H9 (cell line): ENCODE results near the gene IL1RAPL2. TPM values are rescaled to one million over a fixed set of nuclear protein-coding genes. Genes with fewer than 3 reads are reported as not detected.

Experiments
- DNase-seq: peaks from one replicate; pipeline ENCODE4 v3.0.0-alpha.2; 2017
- H2AFZ ChIP-seq: one replicate; pipeline ENCODE4 v1.6.1; 2013; ENCODE audit warnings: mild to moderate bottlenecking, low read length, control low read depth, moderate library complexity
- H2AK5ac ChIP-seq: 2 replicates; pipeline ENCODE4 v1.6.1; 2013; ENCODE audit warnings: low read length, control low read depth, mixed read lengths; ENCODE audit not compliant: insufficient read length
- H2BK120ac ChIP-seq: one replicate; pipeline ENCODE4 v1.6.1; 2013; ENCODE audit warnings: low read depth, mild to moderate bottlenecking, low read length, control low read depth, inconsistent platforms; ENCODE audit not compliant: poor library complexity, severe bottlenecking
- H2BK12ac ChIP-seq: 2 replicates; pipeline ENCODE4 v1.6.1; 2013; ENCODE audit warnings: low read length, control low read depth, mixed read lengths, low read depth; ENCODE audit not compliant: insufficient read length
- H2BK15ac ChIP-seq: 2 replicates; pipeline ENCODE4 v1.6.1; 2013; ENCODE audit warnings: low read depth, low read length, control low read depth
- H2BK20ac ChIP-seq: one replicate; pipeline ENCODE4 v1.6.1; 2013; ENCODE audit warnings: low read depth, mild to moderate bottlenecking, low read length, control low read depth, inconsistent platforms; ENCODE audit not compliant: poor library complexity, severe bottlenecking
- H2BK5ac ChIP-seq: 2 replicates; pipeline ENCODE4 v1.6.1; 2013; ENCODE audit warnings: low read length, control low read depth, mixed read lengths; ENCODE audit not compliant: insufficient read length
- H3K14ac ChIP-seq: 2 replicates; pipeline ENCODE4 v1.6.1; 2013; ENCODE audit warnings: low read length, control low read depth; ENCODE audit not compliant: insufficient read depth
- H3K18ac ChIP-seq: 2 replicates; pipeline ENCODE4 v1.6.1; 2013; ENCODE audit warnings: low read depth, mild to moderate bottlenecking, mixed read lengths, low read length, control low read depth; ENCODE audit not compliant: insufficient read length
- H3K23ac ChIP-seq: 2 replicates; pipeline ENCODE4 v1.6.1; 2013; ENCODE audit warnings: low read length, control low read depth, mixed read lengths, low read depth; ENCODE audit not compliant: insufficient read length
- H3K23me2 ChIP-seq: 2 replicates; pipeline ENCODE4 v1.6.1; 2013; ENCODE audit warnings: low read depth, mild to moderate bottlenecking, mixed read lengths, low read length, control low read depth; ENCODE audit not compliant: insufficient read length, poor library complexity, severe bottlenecking
- H3K27ac ChIP-seq: 2 replicates; pipeline ENCODE4 v1.5.1; 2013; ENCODE audit warnings: low read length, control low read depth, mixed read lengths, low read depth; ENCODE audit not compliant: insufficient read length
- H3K27me3 ChIP-seq: 2 replicates; pipeline ENCODE4 v1.6.1; 2013; ENCODE audit warnings: low read length, control low read depth, inconsistent platforms; ENCODE audit not compliant: insufficient read depth
- H3K4ac ChIP-seq: 2 replicates; pipeline ENCODE4 v1.6.1; 2013; ENCODE audit warnings: low read depth, mild to moderate bottlenecking, control low read depth, inconsistent platforms, low read length, moderate library complexity
- H3K4me1 ChIP-seq: 2 replicates; pipeline ENCODE4 v1.6.1; 2013; ENCODE audit warnings: low read length, control low read depth, inconsistent platforms; ENCODE audit not compliant: insufficient read depth
- H3K4me2 ChIP-seq: 2 replicates; pipeline ENCODE4 v1.6.1; 2013; ENCODE audit warnings: low read length, control low read depth, mixed read lengths; ENCODE audit not compliant: insufficient read length, insufficient read depth
- H3K56ac ChIP-seq: 2 replicates; pipeline ENCODE4 v1.6.1; 2013; ENCODE audit warnings: low read depth, mild to moderate bottlenecking, mixed read lengths, low read length, control low read depth; ENCODE audit not compliant: insufficient read length
- H3K79me1 ChIP-seq: 2 replicates; pipeline ENCODE4 v1.6.1; 2013; ENCODE audit warnings: low read depth, mild to moderate bottlenecking, moderate library complexity, low read length, control low read depth, inconsistent platforms; ENCODE audit not compliant: insufficient read depth, poor library complexity, severe bottlenecking
- H3K79me2 ChIP-seq: 2 replicates; pipeline ENCODE4 v1.6.1; 2013; ENCODE audit warnings: low read length, control low read depth, inconsistent platforms; ENCODE audit not compliant: insufficient read depth
- H3K9ac ChIP-seq: 2 replicates; pipeline ENCODE4 v1.6.1; 2013; ENCODE audit warnings: low read length, control low read depth, mixed read lengths; ENCODE audit not compliant: insufficient read length; ENCODE audit errors: extremely low read depth
- H3K9me3 ChIP-seq: one replicate; pipeline ENCODE4 v1.6.1; 2013; ENCODE audit warnings: low read depth, low read length, inconsistent platforms; ENCODE audit not compliant: control insufficient read depth
- H3T11ph ChIP-seq: one replicate; pipeline ENCODE4 v1.6.1; 2013; ENCODE audit warnings: mild to moderate bottlenecking, low read length, control low read depth, inconsistent platforms
- H4K20me1 ChIP-seq: one replicate; pipeline ENCODE4 v1.6.1; 2013; ENCODE audit not compliant: control insufficient read depth, insufficient read length, insufficient read depth
- H4K5ac ChIP-seq: 2 replicates; pipeline ENCODE4 v1.6.1; 2013; ENCODE audit warnings: low read depth, mild to moderate bottlenecking, mixed read lengths, low read length, control low read depth; ENCODE audit not compliant: insufficient read length
- H4K8ac ChIP-seq: replicated peaks from 2 replicates; pipeline ENCODE4 v1.6.1; 2013; ENCODE audit warnings: low read length, control low read depth, mixed read lengths, low read depth; ENCODE audit not compliant: insufficient read length
- H4K91ac ChIP-seq: 2 replicates; pipeline ENCODE4 v1.6.1; 2013; ENCODE audit warnings: low read depth, mild to moderate bottlenecking, moderate library complexity, mixed read lengths, low read length, control low read depth; ENCODE audit not compliant: insufficient read length
- H3K27ac Mint-ChIP-seq, 3 experiments: 2 replicates in 2 of 3; 3 replicates in 1 of 3; pipeline ENCODE4 v1.8.0; 2020 to 2021; ENCODE audit warnings: mixed read lengths in 3 of 3, mild to moderate bottlenecking in 1 of 3, moderate library complexity in 1 of 3
- H3K27me3 Mint-ChIP-seq: 2 replicates; pipeline ENCODE4 v1.8.0; 2021; ENCODE audit warnings: low read depth, mild to moderate bottlenecking, moderate library complexity, mixed read lengths
- H3K36me3 Mint-ChIP-seq, 3 experiments: 2 replicates in 2 of 3; 3 replicates in 1 of 3; pipeline ENCODE4 v1.8.0; 2020 to 2021; ENCODE audit warnings: low read depth in 3 of 3, mixed read lengths in 3 of 3; ENCODE audit not compliant: insufficient read depth in 1 of 3
- H3K4me1 Mint-ChIP-seq, 2 experiments: 2 replicates each; pipeline ENCODE4 v1.8.0; 2020; ENCODE audit warnings: mixed read lengths in 2 of 2
- H3K4me3 Mint-ChIP-seq, 2 experiments: 2 replicates in 1 of 2; 3 replicates in 1 of 2; pipeline ENCODE4 v1.8.0; 2020 to 2021; ENCODE audit warnings: mild to moderate bottlenecking in 2 of 2, mixed read lengths in 2 of 2, moderate library complexity in 1 of 2
- H3K9me3 Mint-ChIP-seq, 2 experiments: 2 replicates in 1 of 2; 3 replicates in 1 of 2; pipeline ENCODE4 v1.8.0; 2020; ENCODE audit warnings: mild to moderate bottlenecking in 2 of 2, mixed read lengths in 2 of 2, moderate library complexity in 1 of 2
- CTCF ChIP-seq: fragments of 200-600 bp; sonication (generic); conservative IDR thresholded peaks from 3 replicates; pipeline ENCODE4 v1.8.0; 2021; ENCODE audit warnings: antibody characterized with exemption, mild to moderate bottlenecking
- WGBS: extraction: QIAGEN DNeasy Blood & Tissue Kit; methylation state at CpG from one replicate; pipeline ENCODE4 v1.1.7; 2013; ENCODE audit warnings: missing lambda C conversion rate, low lambda C conversion rate, mixed read lengths; ENCODE audit not compliant: insufficient read length; ENCODE audit errors: extremely low coverage; 5-methylcytosine and 5-hydroxymethylcytosine counted together
- total RNA-seq: library from RNA; stranded (reverse); gene quantifications from 2 replicates; pipeline ENCODE4 v1.2.1, GENCODE V29; 2021

IL1RAPL2 gene
- total RNA-seq, 1 experiment from 2014 or later, result not detected

GRCh38 chrX:105502336-105502735 is 936.3 kb downstream of the IL1RAPL2 start:
- peaks cover 6 to 18% (median 13%) of the 10 kb centered on the region in 3 experiments for H3K36me3 Mint-ChIP-seq

More at GRCh38 chrX:105502336-105502735, 936.3 kb downstream of the IL1RAPL2 start:
- no peak overlapping the region for H3T11ph ChIP-seq
- no peak overlapping the region for H4K91ac ChIP-seq
- H3K56ac ChIP-seq, result no peak overlapping the region
- Mint-ChIP-seq H3K4me1 (no peaks in the 10 kb centered on the region), H3K9me3 (peaks cover 17 to 28% of the 10 kb centered on the region in 2 experiments), H3K27ac (no peak overlapping the region), H3K27me3 (no peaks in the 10 kb centered on the region), H3K4me3 (no peak overlapping the region)
- no peak for DNase-seq
- no peaks in the 10 kb centered on the region for H4K20me1 ChIP-seq
- H3K9me3 ChIP-seq, result no peaks in the 10 kb centered on the region
- no peak overlapping the region for H2BK20ac ChIP-seq
- no peak overlapping the region for H3K4me2 ChIP-seq
- no peak overlapping the region for H2AK5ac ChIP-seq
- no peak overlapping the region for H3K9ac ChIP-seq
- no peaks in the 10 kb centered on the region for H3K4me1 ChIP-seq
- H2BK12ac ChIP-seq, result no peak overlapping the region
- H2BK120ac ChIP-seq, result no peak overlapping the region
- no peak overlapping the region for H3K27ac ChIP-seq
- no peak overlapping the region for H3K14ac ChIP-seq
- no peak overlapping the region for H2AFZ ChIP-seq
- TF ChIP-seq CTCF, result no peak
- H3K27me3 ChIP-seq, result no peaks in the 10 kb centered on the region
- H2BK15ac ChIP-seq, result no peak overlapping the region
- WGBS, result no CpG with 5 or more reads among the region's 1 CpG
- no peaks in the 10 kb centered on the region for H3K23me2 ChIP-seq
- H3K18ac ChIP-seq, result no peak overlapping the region
- H3K79me1 ChIP-seq, result no peaks in the 10 kb centered on the region
- no peak overlapping the region for H3K4ac ChIP-seq
- no peak overlapping the region for H4K8ac ChIP-seq
- no peak overlapping the region for H3K23ac ChIP-seq
- H2BK5ac ChIP-seq, result no peak overlapping the region
- H3K79me2 ChIP-seq, result no peaks in the 10 kb centered on the region
- H4K5ac ChIP-seq, result no peak overlapping the region
